HepG2 (cell line): ENCODE measurements around the gene TUT7. TPM values are rescaled to one million over a fixed set of nuclear protein-coding genes. Genes with fewer than 3 reads are reported as not detected.

Experiments
- ATAC-seq: fragments of 200-7000 bp; cut with Tn5 transposase; 3 replicates; pipeline ENCODE4 v1.9.1; 2020; ENCODE audit warnings: mild to moderate bottlenecking, moderate library complexity
- BruUV-seq: library from RNA; stranded (reverse); fragments of 400-500 nt; replicated peaks from 2 replicates; lab custom pipeline; 2021; lab: Mats Ljungman, UMichigan
- CTCF ChIA-PET: fragments of 300-600 bp; formaldehyde crosslinking; extraction: SDS; loops from one replicate; lab custom pipeline; 2021; ENCODE audit warnings: low total read pairs, inconsistent platforms, low intra/inter-chr PET ratio; lab: Yijun Ruan, JAX
- POLR2A ChIA-PET: fragments of 350-600 bp; sonication (Branson Sonifier 250); formaldehyde crosslinking; loops from one replicate; lab custom pipeline; 2020; ENCODE audit warnings: antibody characterized with exemption, inconsistent platforms; lab: Yijun Ruan, JAX
- DNase-seq: peaks from one replicate; pipeline ENCODE4 v3.0.0-alpha.2; 2015; ENCODE audit warnings: low spot score
- FAIRE-seq: peaks from 3 replicates; lab custom pipeline; 2011; peaks lifted over from hg19 to GRCh38; lab: Jason Lieb, UNC
- H2AFZ ChIP-seq: one replicate; pipeline ENCODE4 v1.6.1; 2011; ENCODE audit warnings: low read length, inconsistent platforms
- H3K27ac ChIP-seq: fragments of 300-600 bp; 3 replicates; pipeline ENCODE4 v1.8.0; 2011; ENCODE audit warnings: mixed run types, mild to moderate bottlenecking, mixed read lengths, low read length, inconsistent platforms; ENCODE audit not compliant: insufficient read depth; ENCODE audit errors: extremely low read length
- H3K27me3 ChIP-seq, 2 experiments: fragments of 200-600 bp in 1 of 2; 2 replicates in 1 of 2; 3 replicates in 1 of 2; pipeline versions ENCODE4 v1.6.0 to v1.8.0; 2011; ENCODE audit warnings: low read length in 2 of 2, mild to moderate bottlenecking in 2 of 2, moderate library complexity in 2 of 2, inconsistent platforms in 1 of 2; ENCODE audit not compliant: insufficient read depth in 2 of 2, control insufficient read depth in 1 of 2
- H3K36me3 ChIP-seq, 2 experiments: fragments of 200-600 bp in 1 of 2; replicated peaks in 1 of 2; 2 replicates in 1 of 2; 3 replicates in 1 of 2; pipeline versions ENCODE4 v1.5.1 to v1.8.0; 2011; ENCODE audit warnings: low read length in 2 of 2, inconsistent platforms in 1 of 2; ENCODE audit not compliant: insufficient read depth in 2 of 2, control insufficient read depth in 1 of 2
- H3K4me1 ChIP-seq: 2 replicates; pipeline ENCODE4 v1.5.1; 2012; ENCODE audit warnings: low read length, inconsistent platforms; ENCODE audit not compliant: insufficient read depth
- H3K4me2 ChIP-seq: 2 replicates; pipeline ENCODE4 v1.6.0; 2011; ENCODE audit warnings: low read depth, low read length, inconsistent platforms
- H3K4me3 ChIP-seq, 3 experiments: fragments of 200-600 bp in 1 of 3; sonication (generic), shearing (Covaris generic) in 1 of 3; replicated peaks in 1 of 3; 2 replicates each; pipeline ENCODE4 v1.5.1; 2011 to 2016; ENCODE audit warnings: low read length in 3 of 3, inconsistent platforms in 2 of 3, low read depth in 2 of 3, mild to moderate bottlenecking in 2 of 3, control low read depth in 1 of 3, mixed read lengths in 1 of 3; ENCODE audit not compliant: insufficient read depth in 1 of 3
- H3K79me2 ChIP-seq: one replicate; pipeline ENCODE4 v1.6.1; 2011; ENCODE audit warnings: low read length, inconsistent platforms; ENCODE audit not compliant: insufficient read depth
- H3K9ac ChIP-seq: 2 replicates; pipeline ENCODE4 v1.6.0; 2011; ENCODE audit warnings: mild to moderate bottlenecking, low read depth, low read length, inconsistent platforms; ENCODE audit not compliant: insufficient read depth
- H3K9me3 ChIP-seq: 2 replicates; pipeline ENCODE4 v1.5.1; 2012; ENCODE audit warnings: mild to moderate bottlenecking, low read length
- H4K20me1 ChIP-seq: 2 replicates; pipeline ENCODE4 v1.6.0; 2011; ENCODE audit warnings: inconsistent platforms, mild to moderate bottlenecking, low read length, moderate library complexity; ENCODE audit not compliant: insufficient read depth
- ARNT2 ChIP-seq: sonication (generic); formaldehyde crosslinking; IDR thresholded peaks from 2 replicates; pipeline ENCODE4 v1.8.0; 2022; ENCODE audit warnings: mild to moderate bottlenecking, low read depth, missing genetic modification reagents, moderate library complexity
- GTF3A ChIP-seq: sonication (generic); formaldehyde crosslinking; conservative IDR thresholded peaks from 2 replicates; pipeline ENCODE4 v1.4.0; 2020; ENCODE audit warnings: mild to moderate bottlenecking, missing genetic modification reagents
- KLF16 ChIP-seq, 2 experiments: sonication (generic) in 1 of 2; formaldehyde crosslinking in 1 of 2; IDR thresholded peaks; 2 replicates each; pipeline versions ENCODE4 v1.6.1 to v1.8.0; 2016 to 2023; ENCODE audit warnings: missing genetic modification reagents in 2 of 2, missing compliant biosample characterization in 1 of 2
- MAF1 ChIP-seq: sonication (generic); formaldehyde crosslinking; IDR thresholded peaks from 2 replicates; pipeline ENCODE4 v1.5.0; 2020; ENCODE audit warnings: missing genetic modification reagents, borderline replicate concordance
- MTF1 ChIP-seq: sonication (generic); formaldehyde crosslinking; IDR thresholded peaks from 2 replicates; pipeline ENCODE4 v1.5.0; 2020; ENCODE audit warnings: missing genetic modification reagents
- NFIB ChIP-seq: sonication (generic); formaldehyde crosslinking; IDR thresholded peaks from 2 replicates; pipeline ENCODE4 v1.9.0; 2021; ENCODE audit warnings: missing genetic modification reagents, mild to moderate bottlenecking, borderline replicate concordance
- NR2F6 ChIP-seq, 2 experiments: IDR thresholded peaks; 2 replicates each; pipeline ENCODE4 v1.6.1; 2016; ENCODE audit warnings: antibody characterized with exemption in 1 of 2, mild to moderate bottlenecking in 1 of 2
- POLR2AphosphoS2 ChIP-seq: IDR thresholded peaks from 2 replicates; pipeline ENCODE4 v1.6.1; 2011; ENCODE audit warnings: low read depth, low read length, improper control_type of control experiment
- POLR2G ChIP-seq: fragments of 200-400 bp; formaldehyde crosslinking; IDR thresholded peaks from 2 replicates; pipeline ENCODE4 v1.6.1; 2018; ENCODE audit warnings: mild to moderate bottlenecking, low read depth, low read length, moderate library complexity
- REST ChIP-seq, 2 experiments: IDR thresholded peaks; 2 replicates each; pipeline ENCODE4 v1.6.1; 2011 to 2012; ENCODE audit warnings: low read length in 2 of 2, borderline replicate concordance in 1 of 2, low read depth in 1 of 2, mild to moderate bottlenecking in 1 of 2, moderate library complexity in 1 of 2
- SNRNP70 ChIP-seq: fragments of 200-400 bp; formaldehyde crosslinking; IDR thresholded peaks from 2 replicates; pipeline ENCODE4 v1.6.1; 2017; ENCODE audit warnings: mild to moderate bottlenecking, low read depth, low read length, moderate library complexity
- U2AF1 ChIP-seq: fragments of 200-400 bp; formaldehyde crosslinking; optimal IDR thresholded peaks from 2 replicates; pipeline ENCODE3; 2017; ENCODE audit warnings: mild to moderate bottlenecking, low read depth, low read length
- ZNF672 ChIP-seq: sonication (generic); formaldehyde crosslinking; IDR thresholded peaks from 2 replicates; pipeline ENCODE4 v1.8.1; 2022; ENCODE audit warnings: missing genetic modification reagents
- ZNF713 ChIP-seq: sonication (generic); formaldehyde crosslinking; IDR thresholded peaks from 2 replicates; pipeline ENCODE4 v1.4.0; 2020; ENCODE audit warnings: mild to moderate bottlenecking, missing genetic modification reagents
- ZNF761 ChIP-seq: sonication (generic); formaldehyde crosslinking; conservative IDR thresholded peaks from 2 replicates; pipeline ENCODE4 v1.4.0; 2020; ENCODE audit warnings: mild to moderate bottlenecking, missing genetic modification reagents
- WGBS: methylation state at CpG from one replicate; pipeline ENCODE4 v1.1.6; 2017; ENCODE audit warnings: low lambda C conversion rate; 5-methylcytosine and 5-hydroxymethylcytosine counted together
- in situ Hi-C: cut with HindIII; loops from 2 replicates; pipeline ENCODE4 v1.10.0; 2017; ENCODE audit warnings: low pct_unique_long_range_greater_than_20kb; ENCODE audit not compliant: extremely low pct_ligation_motif_present
- intact Hi-C: fragments of 100-400 bp; cut with micrococcal nuclease; formaldehyde crosslinking; loops from one replicate; pipeline ENCODE4 v1.10.0; 2022; ENCODE audit not compliant: unreplicated experiment
- polyA plus RNA-seq, 8 experiments: library from polyadenylated mRNA; depleted of rRNA in 3 of 8; stranded (reverse) in 7 of 8; unstranded in 1 of 8; fragments of >200 nt; fragmentation: Illumina TruSeq in 4 of 8; extraction: Trizol in 4 of 8; gene quantifications; 2 replicates each; pipeline versions ENCODE4 v1.2.1 to v1.2.3, GENCODE V29; 2011 to 2016; ENCODE audit warnings: low read depth in 4 of 8, missing spikeins in 1 of 8, mixed read lengths in 1 of 8; ENCODE audit not compliant: insufficient read depth in 1 of 8
- total RNA-seq, 5 experiments: library from RNA; depleted of rRNA; stranded (reverse); fragments of >200 nt; fragmentation: Illumina TruSeq; extraction: Trizol; gene quantifications; 2 replicates each; pipeline ENCODE4 v1.2.3, GENCODE V29; 2016; ENCODE audit warnings: low read depth in 1 of 5
- TF ChIP-seq, protein P1 (sequence below): sonication (generic); formaldehyde crosslinking; IDR thresholded peaks from 2 replicates; pipeline ENCODE4 v1.4.0; 2020; ENCODE audit warnings: mild to moderate bottlenecking, missing genetic modification reagents

TUT7 gene
- total and polyA plus RNA-seq, 2 of the 13 experiments (the other 11 are each of a cell fraction or from before 2014, with no cell fraction given): 12.0 to 19.4 TPM

- FAIRE-seq (no peak), DNase-seq (no peak), ATAC-seq (no peak)
- H2AFZ ChIP-seq: no peak overlapping the region
- no peaks in the 10 kb centered on the region for H3K36me3 ChIP-seq
- 44% methylated on average over 5 of the region's 5 CpGs for WGBS
- no TSS peak for BruUV-seq
- no peaks in the 10 kb centered on the region for H3K79me2 ChIP-seq
- H3K9me3 ChIP-seq: peaks cover 18% of the 10 kb centered on the region
- POLR2A ChIA-PET: no interaction called here
- intact Hi-C loops: no loop called here
- in situ Hi-C loops: no loop called here
- no peaks in the 10 kb centered on the region for H3K4me1 ChIP-seq
- CTCF ChIA-PET: no interaction called here
- no peaks in the 10 kb centered on the region for H4K20me1 ChIP-seq
- TF ChIP-seq U2AF1: no peak
- peak; percentile 100 for TF ChIP-seq ZNF761 (CRISPR knock-in tag)
- H3K9ac ChIP-seq: no peak overlapping the region
- no peak overlapping the region for H3K4me2 ChIP-seq
- H3K4me3 ChIP-seq: no peak overlapping the region
- H3K27me3 ChIP-seq: no peaks in the 10 kb centered on the region
- no peak overlapping the region for H3K27ac ChIP-seq
These were observed 21.8 kb upstream of the TUT7 start for GRCh38 chr9:86376016-86376415.

GRCh38 chr9:86369810-86370209 is 15.6 kb upstream of the TUT7 start:
- ATAC-seq: no peak
- no TSS peak for BruUV-seq
- Histone ChIP-seq H3K27me3 (no peaks in the 10 kb centered on the region), H3K27ac (no peak overlapping the region), H4K20me1 (no peaks in the 10 kb centered on the region), H2AFZ (no peak overlapping the region), H3K9me3 (peaks cover 12% of the 10 kb centered on the region), H3K4me2 (no peak overlapping the region), H3K9ac (no peak overlapping the region), H3K4me3 (no peak overlapping the region), H3K4me1 (no peaks in the 10 kb centered on the region), H3K36me3 (no peaks in the 10 kb centered on the region), H3K79me2 (no peaks in the 10 kb centered on the region)
- CTCF ChIA-PET: no interaction called here
- FAIRE-seq: no peak
- WGBS: 5% methylated on average over 5 of the region's 5 CpGs
- intact Hi-C loops: no loop called here
- no peak for TF ChIP-seq GTF3A
- TF ChIP-seq, protein P1, sequence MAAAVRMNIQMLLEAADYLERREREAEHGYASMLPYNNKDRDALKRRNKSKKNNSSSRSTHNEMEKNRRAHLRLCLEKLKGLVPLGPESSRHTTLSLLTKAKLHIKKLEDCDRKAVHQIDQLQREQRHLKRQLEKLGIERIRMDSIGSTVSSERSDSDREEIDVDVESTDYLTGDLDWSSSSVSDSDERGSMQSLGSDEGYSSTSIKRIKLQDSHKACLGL (CRISPR knock-in tag): no peak
- no peak for TF ChIP-seq POLR2AphosphoS2
- no peak for TF ChIP-seq SNRNP70
- TF ChIP-seq NR2F6 (IDR thresholded peaks at IDR 0.05): no peak
- TF ChIP-seq NR2F6 (CRISPR knock-in tag; IDR thresholded peaks at IDR 0.05): no peak
- TF ChIP-seq ARNT2 (CRISPR knock-in tag): no peak
- no peak for TF ChIP-seq MAF1 (CRISPR knock-in tag)
- TF ChIP-seq POLR2G: no peak
- TF ChIP-seq REST (IDR thresholded peaks at IDR 0.05; ENCODE audit: borderline replicate concordance in 1 of 2, low read depth in 1 of 2, low read length in 2 of 2): no peak
- TF ChIP-seq NFIB (CRISPR knock-in tag): no peak
- TF ChIP-seq ZNF672 (CRISPR knock-in tag): no peak
- no peak for TF ChIP-seq KLF16 (CRISPR knock-in tag; IDR thresholded peaks at IDR 0.05)
- TF ChIP-seq ZNF713 (CRISPR knock-in tag): no peak
- TF ChIP-seq MTF1 (CRISPR knock-in tag): no peak
- POLR2A ChIA-PET: no interaction called here
- in situ Hi-C loops: no loop called here
- no peak for DNase-seq
